ENCODE results near the gene ZNF184. TPM values are rescaled to one million over a fixed set of nuclear protein-coding genes. Genes with fewer than 3 reads are reported as not detected.

ZNF184 gene
- total RNA-seq (1 to 10 TPM; 6.0 TPM), polyA plus RNA-seq (ENCODE audit: insufficient read length in 6 of 6) (10 to 100 TPM; 15.8 to 21.2 (median 16.8) TPM)
- long read RNA-seq, donor 1, partial matches to known transcripts, result 0 of 2 reads
- long read RNA-seq, donor 1, other reads (novel, unspliced or antisense), result 0 of 2 reads
- long read RNA-seq, donor 2, partial matches to known transcripts, result 0 of 2 reads
- long read RNA-seq, donor 2, other reads (novel, unspliced or antisense), result 0 of 2 reads
- long read RNA-seq, donor 3, partial matches to known transcripts, result 0 of 2 reads
- long read RNA-seq, donor 3, other reads (novel, unspliced or antisense), result 0 of 2 reads
- long read RNA-seq, donor 4, partial matches to known transcripts, result 0 of 2 reads
- long read RNA-seq, donor 4, other reads (novel, unspliced or antisense), result 2 of 2 reads
- long read RNA-seq, donor 5, transcript ZNF184-201 (6 exons, 3,101 nt), result major isoform, 5 of 5 reads
- long read RNA-seq, donor 5, partial matches to known transcripts, result 0 of 5 reads
- long read RNA-seq, donor 5, other reads (novel, unspliced or antisense), result 0 of 5 reads
- long read RNA-seq, donor 6, partial matches to known transcripts, result 0 of 4 reads
- long read RNA-seq, donor 6, other reads (novel, unspliced or antisense), result 0 of 4 reads
- long read RNA-seq, donor 7, partial matches to known transcripts, result 0 of 6 reads
- long read RNA-seq, donor 7, other reads (novel, unspliced or antisense), result 5 of 6 reads
- long read RNA-seq, donor 8, result 0 reads
- long read RNA-seq, donor 9, result 0 reads
- long read RNA-seq, donor 10, partial matches to known transcripts, result 0 of 1 reads
- long read RNA-seq, donor 10, other reads (novel, unspliced or antisense), result 1 of 1 reads
- long read RNA-seq, donor 11, partial matches to known transcripts, result 0 of 2 reads
- long read RNA-seq, donor 11, other reads (novel, unspliced or antisense), result 0 of 2 reads
- long read RNA-seq, donor 12, partial matches to known transcripts, result 0 of 6 reads
- long read RNA-seq, donor 12, other reads (novel, unspliced or antisense), result 6 of 6 reads

- intact Hi-C loops (cut with DNase I), result no loop called here
- TF ChIP-seq CTCF (IDR thresholded peaks at IDR 0.05), result no peak
- Histone ChIP-seq H3K27ac (peak within 1 kb of the TSS; percentile 86 to 90), H3K4me3 (peak within 1 kb of the TSS; percentile 65 to 67), H3K36me3 (peaks cover 0 to 18% of the 10 kb centered on the region in 2 donors), H3K27me3 (no peaks in the 10 kb centered on the region), H3K9me3 (no peaks in the 10 kb centered on the region), H3K4me1 (peaks cover 7 to 16% of the 10 kb centered on the region in 2 donors)
- DNase-seq (peak; percentile 96 to 98 (median 97)), ATAC-seq (peak; percentile 98)
Observed at GRCh38 chr6:27472617-27473400, at the start of gene ZNF184. Gene ZNF184, minus strand, starts transcription at chr6:27473105. Its CDS starts 811 bp downstream, at chr6:27472294.

DNA sequence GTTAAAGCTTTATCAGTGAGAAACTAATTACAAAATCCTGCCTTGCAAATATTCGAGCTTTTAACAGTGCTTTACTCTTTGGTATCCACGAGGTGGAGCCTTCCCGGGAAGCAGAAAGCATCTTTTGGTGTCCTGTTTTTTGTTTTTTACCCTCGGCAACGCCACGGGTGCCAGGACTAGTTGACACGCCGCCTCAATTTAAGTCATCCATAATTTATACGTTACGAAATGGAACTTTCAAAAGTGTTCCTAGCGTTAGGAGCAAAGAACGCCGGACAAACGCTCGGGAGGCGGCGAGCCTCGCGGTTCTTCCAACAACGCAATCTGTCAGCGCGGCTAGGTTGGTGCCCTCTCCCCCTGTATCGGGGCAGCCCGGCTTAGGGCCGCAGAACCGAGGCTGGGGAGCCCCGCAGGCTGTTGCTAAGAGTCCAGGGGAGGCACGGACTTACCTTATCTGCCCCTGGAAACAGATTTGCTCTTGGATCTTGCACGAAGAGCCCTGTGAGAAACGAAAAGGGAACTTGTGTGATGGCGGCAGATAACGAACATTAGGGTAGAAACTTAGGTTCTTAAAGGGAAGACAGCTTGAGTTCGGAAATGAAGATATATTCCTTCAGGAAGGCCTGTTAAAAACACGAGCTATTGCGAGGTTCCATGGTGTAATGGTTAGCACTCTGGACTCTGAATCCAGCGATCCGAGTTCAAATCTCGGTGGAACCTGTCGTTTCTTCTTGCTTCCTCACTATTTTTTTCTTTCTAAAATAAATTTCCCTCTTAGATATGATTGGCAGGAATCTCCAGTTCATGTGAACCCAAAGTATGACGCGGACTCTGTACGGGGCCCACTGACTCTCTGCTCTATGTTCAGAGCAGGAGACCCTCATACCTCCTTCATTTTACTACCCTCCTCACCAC, 46.2 kb upstream of the ZNF184 start:
- intact Hi-C loops (cut with DNase I), result no loop called here
- ATAC-seq, result peak; percentile 93

GRCh38 chr6:27517928-27518787, 45.3 kb upstream of the ZNF184 start:
- H3K27ac ChIP-seq, result peak overlapping the region; percentile 77 to 88
- intact Hi-C loops (cut with DNase I), result no loop called here

More for the DNA sequence above, 46.2 kb upstream of the ZNF184 start:
- Histone ChIP-seq H3K4me1 (peaks cover 7 to 9% of the 10 kb centered on the region in 2 donors), H3K4me3 (peak overlapping the region; percentile 57 to 82), H3K27ac (peak overlapping the region; percentile 77 to 88), H3K36me3 (no peaks in the 10 kb centered on the region), H3K27me3 (peaks cover 19 to 35% of the 10 kb centered on the region in 2 donors), H3K9me3 (no peaks in the 10 kb centered on the region)
- peak; percentile 51 to 70 for TF ChIP-seq CTCF (IDR thresholded peaks at IDR 0.05)
- peak; percentile 50 to 90 (median 85) for DNase-seq

More at GRCh38 chr6:27517928-27518787, 45.3 kb upstream of the ZNF184 start:
- no peak for DNase-seq
- Histone ChIP-seq H3K9me3 (no peaks in the 10 kb centered on the region), H3K36me3 (no peaks in the 10 kb centered on the region), H3K4me1 (peaks cover 7 to 9% of the 10 kb centered on the region in 2 donors), H3K4me3 (peak overlapping the region; percentile 57 to 82), H3K27me3 (peaks cover 27 to 44% of the 10 kb centered on the region in 2 donors)
- ATAC-seq, result peak; percentile 68
- TF ChIP-seq CTCF (IDR thresholded peaks at IDR 0.05), result no peak

Data from left lung (tissue), 14 donors.